Measurements from ENCODE around the gene SPINK13.
"Not testable (repeated sequence)": the region's sequence is repeated elsewhere in the genome, so short reads cannot be mapped to it uniquely, and the experiment has no call there.

Gene SPINK13

DNA sequence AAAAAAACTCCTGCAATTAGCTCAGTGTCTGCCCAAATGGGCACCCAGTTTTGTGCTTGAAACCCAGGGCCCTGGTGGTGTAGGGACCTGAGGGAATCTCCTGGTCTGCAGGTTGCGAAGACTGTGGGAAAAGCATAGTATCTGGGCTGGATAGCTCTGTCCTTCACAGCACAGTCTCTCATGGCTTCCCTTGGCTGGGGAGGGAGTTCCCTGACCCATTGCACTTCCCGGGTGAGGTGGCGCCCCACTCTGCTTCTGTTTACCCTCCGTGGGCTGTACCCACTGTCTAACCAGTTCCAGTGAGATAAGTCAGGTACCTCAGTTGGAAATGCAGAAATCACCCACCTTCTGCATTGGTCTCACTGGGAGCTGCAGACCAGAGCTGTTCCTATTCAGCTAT lies 12.7 kb downstream of the SPINK13 start:
- not testable (repeated sequence) for H3K4me3 Mint-ChIP-seq; H3K27ac Mint-ChIP-seq; H3K27me3 Mint-ChIP-seq (ENCODE audit: low read depth); H3K36me3 Mint-ChIP-seq (ENCODE audit: low read depth); H3K4me1 Mint-ChIP-seq (ENCODE audit: low read depth)
- H3K9me3 Mint-ChIP-seq = peaks cover 24% of the 10 kb centered on the region

DNA sequence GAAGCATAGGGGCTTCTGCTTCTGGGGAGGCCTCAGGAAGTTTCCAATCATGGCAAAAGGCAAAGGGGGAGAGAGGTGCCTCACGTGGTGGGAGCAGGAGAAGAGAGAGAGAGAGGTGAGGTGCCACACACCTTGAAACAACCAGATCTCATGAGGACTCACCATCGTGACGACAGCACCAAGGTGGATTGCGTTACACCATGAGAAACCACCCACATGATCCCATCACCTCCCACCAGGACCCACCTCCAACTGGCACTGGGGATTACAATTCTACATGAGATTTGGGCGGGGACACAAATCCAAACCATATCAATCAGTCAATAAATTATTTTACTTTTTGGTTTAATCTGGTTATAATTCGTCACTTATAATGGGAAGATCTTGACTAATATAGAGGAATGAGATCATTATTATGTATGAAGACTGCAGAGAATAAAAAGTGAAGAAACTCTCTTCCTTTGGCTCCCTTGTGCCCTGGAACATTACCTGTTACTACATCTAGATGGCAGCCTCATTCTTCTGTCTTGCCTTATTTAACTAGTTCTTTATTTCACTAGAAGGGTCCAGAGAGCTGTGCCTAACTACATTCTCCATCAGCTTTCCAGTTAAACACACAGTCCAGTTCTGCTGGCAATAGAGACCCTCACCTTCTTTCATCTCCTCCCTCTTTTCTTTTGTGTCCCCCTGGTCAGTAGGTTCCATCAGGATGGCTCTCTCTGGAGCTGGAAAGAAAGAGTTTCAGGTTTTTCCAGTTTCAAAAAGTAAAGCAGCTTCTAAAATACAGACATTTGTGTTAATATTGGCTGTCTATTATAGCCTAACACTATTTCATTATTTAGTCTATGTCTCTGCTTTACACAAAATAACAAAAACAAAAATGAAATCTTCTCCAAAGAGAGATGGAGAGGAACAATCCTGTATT lies 21.9 kb downstream of the SPINK13 start:
- H3K27me3 Mint-ChIP-seq (ENCODE audit: low read depth) = no peaks in the 10 kb centered on the region
- H3K9me3 Mint-ChIP-seq = no peaks in the 10 kb centered on the region
- no peaks in the 10 kb centered on the region for H3K4me1 Mint-ChIP-seq (ENCODE audit: low read depth)
- no peak overlapping the region for H3K4me3 Mint-ChIP-seq
- no peaks in the 10 kb centered on the region for H3K36me3 Mint-ChIP-seq (ENCODE audit: low read depth)
- no peak overlapping the region for H3K27ac Mint-ChIP-seq

DNA sequence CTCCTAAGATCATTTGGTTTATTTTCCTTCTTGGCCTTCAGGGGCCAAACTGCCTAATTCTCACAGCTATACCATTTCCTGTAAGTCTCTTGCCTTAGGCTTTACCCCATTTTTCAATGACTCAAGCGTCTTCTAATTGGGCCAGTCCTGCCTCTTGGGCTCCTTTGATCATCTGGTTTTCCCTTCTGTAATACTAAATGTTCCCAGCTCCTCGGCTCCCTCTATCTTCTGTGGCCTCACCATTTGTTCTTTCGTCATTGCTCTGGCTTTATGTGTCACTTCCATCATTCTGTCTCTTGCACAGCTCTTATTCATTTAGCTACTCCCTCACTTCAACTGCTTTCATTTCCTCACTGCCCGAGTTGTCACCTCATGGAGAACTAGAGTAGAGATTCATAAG lies 29.1 kb downstream of the SPINK13 start:
- Mint-ChIP-seq H3K4me3 (no peak overlapping the region), H3K9me3 (no peaks in the 10 kb centered on the region), H3K36me3 (ENCODE audit: low read depth) (no peaks in the 10 kb centered on the region), H3K27me3 (ENCODE audit: low read depth) (peaks cover 2% of the 10 kb centered on the region), H3K4me1 (ENCODE audit: low read depth) (no peaks in the 10 kb centered on the region), H3K27ac (no peak overlapping the region)

DNA sequence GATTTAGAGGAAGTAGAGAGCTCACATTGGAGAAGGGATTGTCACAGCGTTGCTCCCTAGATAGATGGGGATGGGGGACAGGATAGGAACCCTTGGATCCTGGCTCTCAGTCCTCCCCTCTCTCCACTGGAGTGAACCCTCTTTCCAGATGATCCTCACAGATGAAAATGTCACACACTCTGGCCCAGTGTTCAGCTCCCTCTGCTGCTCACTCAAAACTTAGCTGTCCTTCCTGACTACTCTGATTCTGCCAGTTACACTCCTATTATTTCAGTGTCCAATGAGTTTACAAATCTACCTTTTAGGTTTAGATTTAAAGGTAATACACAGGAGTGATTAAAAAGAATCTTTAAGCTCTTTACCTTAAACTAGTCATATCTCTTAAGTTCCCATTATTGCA lies 37.9 kb downstream of the SPINK13 start:
- Mint-ChIP-seq H3K36me3 (ENCODE audit: low read depth) (no peaks in the 10 kb centered on the region), H3K9me3 (peaks cover 6% of the 10 kb centered on the region), H3K4me3 (no peak overlapping the region), H3K27me3 (ENCODE audit: low read depth) (peaks cover 3% of the 10 kb centered on the region), H3K4me1 (ENCODE audit: low read depth) (no peaks in the 10 kb centered on the region), H3K27ac (no peak overlapping the region)

DNA sequence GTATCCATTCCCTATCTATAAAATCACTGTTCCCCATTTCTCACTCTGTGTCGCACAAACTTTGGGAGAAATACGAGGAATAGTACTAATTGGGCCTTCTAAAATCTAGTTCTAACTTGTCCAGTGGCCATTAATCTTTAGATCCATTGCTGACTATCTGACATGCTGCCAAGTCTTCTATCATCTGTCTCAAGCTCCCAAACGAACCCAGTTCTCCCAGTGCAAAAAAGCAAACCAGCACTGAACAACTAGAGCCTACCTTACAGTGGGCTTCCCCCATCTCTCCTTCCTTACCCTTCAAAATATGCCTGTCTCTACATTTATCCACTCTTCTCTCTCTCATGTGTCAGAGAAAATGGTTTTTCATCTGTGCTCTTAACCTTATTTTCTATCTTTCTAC lies 40.4 kb downstream of the SPINK13 start:
- Mint-ChIP-seq H3K4me3 (no peak overlapping the region), H3K36me3 (ENCODE audit: low read depth) (no peaks in the 10 kb centered on the region), H3K9me3 (peaks cover 6% of the 10 kb centered on the region), H3K27me3 (ENCODE audit: low read depth) (no peaks in the 10 kb centered on the region), H3K27ac (no peak overlapping the region), H3K4me1 (ENCODE audit: low read depth) (no peaks in the 10 kb centered on the region)

DNA sequence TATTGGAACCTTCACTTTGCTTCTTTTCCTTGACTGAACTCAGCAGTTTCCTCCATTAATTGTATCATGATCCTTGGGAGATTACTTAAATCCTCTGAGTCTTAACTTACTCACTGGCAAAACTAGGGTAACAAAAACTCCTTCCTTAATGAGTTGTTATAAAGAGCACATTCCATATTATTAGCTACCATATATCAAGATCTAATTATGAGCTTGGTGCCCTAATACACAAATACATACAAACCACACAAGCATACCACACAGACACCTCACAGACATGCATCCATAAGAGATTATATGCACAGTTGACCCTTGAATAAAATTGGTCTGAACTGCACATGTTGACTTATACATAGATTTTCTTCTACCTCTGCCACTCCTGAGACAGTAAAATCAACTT lies 41.2 kb downstream of the SPINK13 start:
- no peak overlapping the region for H3K4me3 Mint-ChIP-seq
- no peaks in the 10 kb centered on the region for H3K27me3 Mint-ChIP-seq (ENCODE audit: low read depth)
- no peaks in the 10 kb centered on the region for H3K4me1 Mint-ChIP-seq (ENCODE audit: low read depth)
- no peaks in the 10 kb centered on the region for H3K36me3 Mint-ChIP-seq (ENCODE audit: low read depth)
- no peak overlapping the region for H3K27ac Mint-ChIP-seq
- H3K9me3 Mint-ChIP-seq = peaks cover 6% of the 10 kb centered on the region

DNA sequence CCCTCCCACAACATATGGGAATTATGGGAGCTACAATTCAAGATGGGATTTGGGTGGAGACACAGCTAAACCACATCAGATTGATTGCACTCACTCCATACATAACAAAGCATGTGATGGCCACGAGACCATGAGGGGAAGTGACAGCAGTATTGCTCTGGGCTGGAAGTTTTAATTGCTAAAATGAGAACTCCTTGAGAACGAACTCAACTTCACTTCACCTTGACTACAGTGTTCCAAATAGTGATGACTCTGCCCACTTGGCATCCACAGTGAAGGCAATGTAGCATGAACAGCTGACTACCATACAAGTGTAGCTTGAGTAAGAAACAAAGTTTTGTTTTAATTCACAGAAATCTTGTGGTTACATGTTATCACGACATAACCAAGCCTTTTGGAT lies 42.9 kb downstream of the SPINK13 start:
- no peaks in the 10 kb centered on the region for H3K27me3 Mint-ChIP-seq (ENCODE audit: low read depth)
- no peaks in the 10 kb centered on the region for H3K4me1 Mint-ChIP-seq (ENCODE audit: low read depth)
- H3K4me3 Mint-ChIP-seq = no peak overlapping the region
- no peak overlapping the region for H3K27ac Mint-ChIP-seq
- no peaks in the 10 kb centered on the region for H3K36me3 Mint-ChIP-seq (ENCODE audit: low read depth)
- H3K9me3 Mint-ChIP-seq = peaks cover 6% of the 10 kb centered on the region

DNA sequence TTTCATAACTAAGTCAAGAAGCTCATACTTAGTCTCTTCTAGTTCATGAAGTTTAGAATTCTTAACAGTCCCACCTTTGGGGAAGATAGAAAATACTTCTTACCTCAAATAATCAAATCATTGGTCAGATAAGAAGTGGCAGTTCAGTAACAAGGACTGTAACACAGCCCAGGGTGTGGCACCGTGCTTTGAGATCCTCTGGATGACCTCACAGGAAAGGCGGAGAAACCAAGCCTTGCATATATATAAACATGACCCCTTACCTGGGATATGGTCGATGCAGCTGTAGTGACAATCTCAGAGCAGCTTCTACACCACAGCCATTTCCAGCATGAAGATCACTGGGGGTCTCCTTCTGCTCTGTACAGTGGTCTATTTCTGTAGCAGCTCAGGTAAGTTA lies 43.6 kb downstream of the SPINK13 start, which contains the start of gene SPINK7:
TSS of gene SPINK7 (plus strand) at position 271 of the 400 bp plus-strand sequence. CDS start at position 332, 61 bp downstream.
- no peak within 1 kb of the TSS for H3K27ac Mint-ChIP-seq
- no peaks in the 10 kb centered on the region for H3K36me3 Mint-ChIP-seq (ENCODE audit: low read depth)
- no peak within 1 kb of the TSS for H3K4me3 Mint-ChIP-seq
- no peaks in the 10 kb centered on the region for H3K27me3 Mint-ChIP-seq (ENCODE audit: low read depth)
- H3K9me3 Mint-ChIP-seq = peaks cover 6% of the 10 kb centered on the region
- no peaks in the 10 kb centered on the region for H3K4me1 Mint-ChIP-seq (ENCODE audit: low read depth)

DNA sequence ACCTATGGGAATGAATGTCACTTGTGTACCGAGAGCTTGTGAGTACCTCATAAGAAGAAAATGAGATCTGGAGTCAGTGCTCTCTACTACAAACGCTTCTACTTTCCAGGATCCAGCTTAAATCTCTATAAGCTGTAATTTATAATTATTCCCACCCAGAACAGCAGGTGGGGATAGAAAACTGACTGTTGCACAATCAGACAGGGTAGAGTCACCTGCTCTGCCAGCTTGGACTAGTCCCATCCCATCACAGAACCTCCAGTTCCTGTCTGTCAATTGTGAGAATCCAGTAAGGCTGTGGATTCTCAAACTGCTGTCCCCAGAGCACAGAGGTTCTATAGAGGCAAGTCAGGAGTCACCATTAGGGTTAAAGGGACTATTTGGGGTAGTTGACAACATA lies 45.6 kb downstream of the SPINK13 start:
- peaks cover 6% of the 10 kb centered on the region for H3K9me3 Mint-ChIP-seq
- no peak overlapping the region for H3K4me3 Mint-ChIP-seq
- no peaks in the 10 kb centered on the region for H3K36me3 Mint-ChIP-seq (ENCODE audit: low read depth)
- H3K27ac Mint-ChIP-seq = no peak overlapping the region
- no peaks in the 10 kb centered on the region for H3K4me1 Mint-ChIP-seq (ENCODE audit: low read depth)
- no peaks in the 10 kb centered on the region for H3K27me3 Mint-ChIP-seq (ENCODE audit: low read depth)

DNA sequence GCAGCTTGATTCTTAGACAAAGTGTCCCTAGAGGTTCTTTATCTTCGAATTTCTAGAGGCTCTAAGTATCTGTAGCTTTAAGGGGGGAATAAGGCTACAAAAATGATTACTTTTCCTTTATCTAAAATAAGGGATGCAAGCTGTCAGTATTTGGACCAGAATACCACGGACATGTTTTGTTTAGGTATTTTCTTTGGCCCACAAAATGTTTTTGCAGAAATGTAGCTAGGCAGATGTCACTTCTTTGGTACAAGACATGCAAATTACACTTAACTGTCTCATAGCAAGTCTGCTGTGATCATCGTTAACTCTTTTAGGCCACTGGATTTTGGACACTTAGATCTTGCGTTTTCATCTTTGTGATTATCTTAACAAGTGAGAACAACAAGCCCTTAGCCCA lies 46.1 kb downstream of the SPINK13 start:
- Mint-ChIP-seq H3K4me1 (ENCODE audit: low read depth) (peaks cover under 1% of the 10 kb centered on the region), H3K4me3 (no peak overlapping the region), H3K9me3 (peaks cover under 1% of the 10 kb centered on the region), H3K27ac (no peak overlapping the region), H3K36me3 (ENCODE audit: low read depth) (no peaks in the 10 kb centered on the region), H3K27me3 (ENCODE audit: low read depth) (no peaks in the 10 kb centered on the region)

DNA sequence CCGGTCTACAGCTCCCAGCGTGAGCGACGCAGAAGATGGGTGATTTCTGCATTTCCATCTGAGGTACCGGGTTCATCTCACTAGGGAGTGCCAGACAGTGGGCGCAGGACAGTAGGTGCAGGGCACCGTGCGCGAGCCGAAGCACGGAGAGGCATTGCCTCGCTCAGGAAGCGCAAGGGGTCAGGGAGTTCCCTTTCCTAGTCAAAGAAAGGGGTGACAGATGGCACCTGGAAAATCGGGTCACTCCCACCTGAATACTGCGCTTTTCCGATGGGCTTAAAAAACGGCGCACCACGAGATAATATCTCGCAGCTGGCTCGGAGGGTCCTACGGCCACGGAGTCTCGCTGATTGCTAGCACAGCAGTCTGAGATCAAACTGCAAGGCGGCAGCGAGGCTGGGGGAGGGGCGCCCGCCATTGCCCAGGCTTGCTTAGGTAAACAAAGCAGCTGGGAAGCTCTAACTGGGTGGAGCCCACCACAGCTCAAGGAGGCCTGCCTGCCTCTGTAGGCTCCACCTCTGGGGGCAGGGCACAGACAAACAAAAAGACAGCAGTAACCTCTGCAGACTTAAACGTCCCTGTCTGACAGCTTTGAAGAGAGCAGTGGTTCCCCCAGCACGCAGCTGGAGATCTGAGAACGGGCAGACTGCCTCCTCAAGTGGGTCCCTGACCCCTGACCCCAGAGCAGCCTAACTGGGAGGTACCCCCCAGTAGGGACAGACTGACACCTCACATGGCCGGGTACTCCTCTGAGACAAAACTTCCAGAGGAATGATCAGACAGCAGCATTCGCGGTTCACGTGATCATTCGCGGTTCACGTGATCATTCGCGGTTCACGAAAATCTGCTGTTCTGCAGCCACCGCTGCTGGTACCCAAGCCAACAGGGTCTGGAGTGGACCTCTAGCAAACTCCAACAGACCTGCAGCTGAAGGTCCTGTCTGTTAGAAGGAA lies 51.7 kb downstream of the SPINK13 start:
- not testable (repeated sequence) for H3K4me1 Mint-ChIP-seq (ENCODE audit: low read depth); H3K27me3 Mint-ChIP-seq (ENCODE audit: low read depth); H3K36me3 Mint-ChIP-seq (ENCODE audit: low read depth); H3K27ac Mint-ChIP-seq; H3K9me3 Mint-ChIP-seq
- H3K4me3 Mint-ChIP-seq = peak overlapping the region; percentile 51

DNA sequence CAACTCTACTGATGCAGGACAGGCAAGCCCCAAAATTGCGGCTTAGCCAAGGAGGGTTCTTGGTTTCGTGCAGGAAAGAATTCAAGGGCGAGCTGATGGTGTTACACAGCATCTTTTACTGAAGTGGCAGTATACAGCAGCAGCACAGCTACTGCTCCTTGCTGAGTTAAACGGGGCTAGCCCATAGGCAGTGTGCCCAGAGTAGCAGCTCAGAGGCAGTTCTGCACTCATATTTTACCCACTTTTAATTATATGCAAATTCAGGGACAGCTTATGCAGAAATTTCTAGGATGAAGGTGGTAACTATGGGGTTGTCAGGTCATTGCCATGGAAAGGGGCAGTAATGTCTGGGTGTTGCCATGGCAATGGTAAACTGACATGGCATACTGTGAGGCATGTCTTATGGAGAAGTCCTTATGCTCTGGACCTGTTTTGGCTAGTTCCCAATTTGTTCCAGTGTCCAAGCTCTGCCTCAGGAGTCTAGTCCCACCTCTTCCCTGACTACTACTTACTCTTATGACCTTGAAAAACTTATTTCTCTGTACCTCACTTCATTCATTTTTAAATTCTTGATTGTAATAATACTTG lies 64.8 kb downstream of the SPINK13 start:
- Mint-ChIP-seq H3K9me3 (peaks cover 9% of the 10 kb centered on the region), H3K36me3 (ENCODE audit: low read depth) (no peaks in the 10 kb centered on the region), H3K4me3 (no peak overlapping the region), H3K4me1 (ENCODE audit: low read depth) (no peaks in the 10 kb centered on the region), H3K27ac (no peak overlapping the region), H3K27me3 (ENCODE audit: low read depth) (no peaks in the 10 kb centered on the region)

DNA sequence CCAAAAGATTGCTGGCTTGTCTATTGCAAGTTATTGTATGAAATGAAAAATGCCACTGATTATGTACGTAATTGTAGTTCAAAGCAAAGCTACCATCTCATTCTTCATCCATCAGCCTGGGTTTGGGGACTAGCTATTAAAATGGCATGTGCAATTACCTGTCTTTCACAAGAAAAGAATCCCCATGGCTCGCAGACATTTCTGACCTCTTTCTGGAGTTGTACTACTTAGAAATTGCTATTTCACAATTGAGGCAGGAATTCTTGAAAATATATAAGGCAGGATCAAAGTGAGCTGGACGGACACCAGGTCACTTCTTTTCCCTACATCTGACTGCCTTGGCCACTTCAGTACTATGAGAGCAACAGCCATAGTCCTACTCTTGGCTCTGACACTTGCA lies 66.7 kb downstream of the SPINK13 start, which contains the start of gene SPINK9:
TSS of gene SPINK9 (plus strand) at position 301 of the 400 bp plus-strand sequence. CDS start at position 356, 55 bp downstream.
- Mint-ChIP-seq H3K4me1 (ENCODE audit: low read depth) (no peaks in the 10 kb centered on the region), H3K4me3 (no peak within 1 kb of the TSS), H3K9me3 (peaks cover 9% of the 10 kb centered on the region), H3K27ac (no peak within 1 kb of the TSS), H3K27me3 (ENCODE audit: low read depth) (no peaks in the 10 kb centered on the region), H3K36me3 (ENCODE audit: low read depth) (no peaks in the 10 kb centered on the region)

All from T-helper 1 cell treated with Interleukin-12 subunit alpha and Interleukin-12 subunit beta and Interleukin-4 antibody, amounts not matched to agents 30 μg/mL and 1 μg/mL, for 36 hours (primary cell).